Peyer's patch (tissue), 4 donors: ENCODE measurements around the gene SDHD. TPM values are rescaled to one million over a fixed set of nuclear protein-coding genes. Genes with fewer than 3 reads are reported as not detected.

Experiments used
- DNase-seq, 3 donors: peaks; one replicate each; pipeline ENCODE4 v3.0.0-alpha.2; 2017 to 2019
- H3K27ac ChIP-seq, 4 donors: fragments of 200-600 bp; sonication (generic); one replicate each; pipeline ENCODE4 v1.5.1; 2016 to 2019
- H3K27me3 ChIP-seq, 2 donors: fragments of 200-600 bp; sonication (generic); one replicate each; pipeline ENCODE4 v1.5.1; 2019
- H3K36me3 ChIP-seq, 3 donors: fragments of 200-600 bp; sonication (generic); one replicate each; pipeline ENCODE4 v1.5.1; 2016 to 2019
- H3K4me1 ChIP-seq, 4 donors: fragments of 200-600 bp; sonication (generic); one replicate each; pipeline ENCODE4 v1.5.1; 2016 to 2019
- H3K4me3 ChIP-seq, 4 donors: fragments of 200-600 bp; sonication (generic); 1 replicate in 3 of 4; 2 replicates in 1 of 4; pipeline ENCODE4 v1.5.1; 2016 to 2019; ENCODE audit warnings: mild to moderate bottlenecking in 1 of 4
- H3K9me3 ChIP-seq, 4 donors: fragments of 200-600 bp; sonication (generic); one replicate each; pipeline ENCODE4 v1.5.1; 2016 to 2019; ENCODE audit warnings: mild to moderate bottlenecking in 1 of 4
- POLR2A ChIP-seq, 2 donors: fragments of 450-650 bp; IDR thresholded peaks; one replicate each; pipeline ENCODE4 v1.5.1; 2017; ENCODE audit warnings: antibody characterized with exemption in 2 of 2, mild to moderate bottlenecking in 2 of 2, moderate library complexity in 2 of 2
- total RNA-seq, 4 donors: library from RNA; depleted of rRNA; stranded (reverse); fragments of >200 nt; gene quantifications; one replicate each; pipeline ENCODE4 v1.1.0, GENCODE V29; 2016
- TF ChIP-seq, protein P1 (sequence below), 6 experiments: fragments of 450-650 bp in 4 of 6; fragments of 200-600 bp in 2 of 6; sonication (generic) in 1 of 6; IDR thresholded peaks; one replicate each; pipeline ENCODE4 v1.5.1; 2017 to 2019; ENCODE audit warnings: antibody characterized with exemption in 6 of 6, mild to moderate bottlenecking in 3 of 6, moderate library complexity in 1 of 6

The SDHD gene
- total RNA-seq, 4 donors from 2014 or later, result 114 to 290 (median 149) TPM

DNA sequence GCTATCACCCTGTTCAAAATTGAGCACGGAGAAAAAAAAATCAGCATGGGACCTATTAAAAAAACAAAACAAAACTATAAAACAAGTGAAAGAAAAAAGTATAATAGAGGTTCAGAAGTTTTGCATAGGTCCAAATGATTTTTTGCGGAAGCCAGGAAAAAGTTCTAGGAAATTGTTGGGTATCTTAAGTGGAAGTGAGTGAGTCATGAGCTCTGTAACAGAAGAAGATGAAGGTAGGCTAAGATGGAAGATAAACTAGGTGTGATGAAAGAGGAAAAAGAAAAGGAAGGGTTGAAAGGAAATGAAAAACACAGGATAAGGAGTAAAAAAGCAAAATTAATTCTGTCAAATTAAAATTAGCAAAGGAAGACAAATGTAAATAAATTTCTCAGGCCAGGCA lies 27.8 kb downstream of the SDHD start:
- Histone ChIP-seq H3K9me3 (no peaks in the 10 kb centered on the region), H3K4me1 (no peaks in the 10 kb centered on the region), H3K4me3 (no peak overlapping the region), H3K36me3 (no peaks in the 10 kb centered on the region), H3K27me3 (no peaks in the 10 kb centered on the region), H3K27ac (no peak overlapping the region)
- TF ChIP-seq, protein P1, sequence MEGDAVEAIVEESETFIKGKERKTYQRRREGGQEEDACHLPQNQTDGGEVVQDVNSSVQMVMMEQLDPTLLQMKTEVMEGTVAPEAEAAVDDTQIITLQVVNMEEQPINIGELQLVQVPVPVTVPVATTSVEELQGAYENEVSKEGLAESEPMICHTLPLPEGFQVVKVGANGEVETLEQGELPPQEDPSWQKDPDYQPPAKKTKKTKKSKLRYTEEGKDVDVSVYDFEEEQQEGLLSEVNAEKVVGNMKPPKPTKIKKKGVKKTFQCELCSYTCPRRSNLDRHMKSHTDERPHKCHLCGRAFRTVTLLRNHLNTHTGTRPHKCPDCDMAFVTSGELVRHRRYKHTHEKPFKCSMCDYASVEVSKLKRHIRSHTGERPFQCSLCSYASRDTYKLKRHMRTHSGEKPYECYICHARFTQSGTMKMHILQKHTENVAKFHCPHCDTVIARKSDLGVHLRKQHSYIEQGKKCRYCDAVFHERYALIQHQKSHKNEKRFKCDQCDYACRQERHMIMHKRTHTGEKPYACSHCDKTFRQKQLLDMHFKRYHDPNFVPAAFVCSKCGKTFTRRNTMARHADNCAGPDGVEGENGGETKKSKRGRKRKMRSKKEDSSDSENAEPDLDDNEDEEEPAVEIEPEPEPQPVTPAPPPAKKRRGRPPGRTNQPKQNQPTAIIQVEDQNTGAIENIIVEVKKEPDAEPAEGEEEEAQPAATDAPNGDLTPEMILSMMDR (IDR thresholded peaks at IDR 0.05), result no peak
- TF ChIP-seq POLR2A (IDR thresholded peaks at IDR 0.05), result no peak
- no peak for DNase-seq

DNA sequence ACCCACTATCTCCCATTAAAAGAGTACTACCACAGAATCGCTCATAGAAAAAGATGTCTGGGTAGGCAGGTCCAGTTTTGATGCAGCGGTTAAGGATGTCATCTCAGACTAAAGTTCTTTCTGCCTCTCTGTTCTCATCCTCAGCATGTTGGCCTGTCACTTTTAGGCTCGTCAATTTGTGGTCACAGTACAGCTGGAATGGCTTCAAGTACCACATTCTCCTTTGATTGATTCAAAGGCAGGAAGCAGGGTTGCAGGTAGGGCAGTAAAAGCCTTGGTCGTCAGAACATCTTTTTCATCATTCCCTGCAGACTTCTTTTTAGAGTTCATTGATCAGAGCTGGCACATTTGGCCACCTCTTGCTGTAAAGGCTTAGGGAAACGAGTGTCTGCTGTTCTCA lies 28.7 kb downstream of the SDHD start:
- no peak overlapping the region for H3K27ac ChIP-seq
- no peak overlapping the region for H3K4me3 ChIP-seq
- H3K36me3 ChIP-seq, result no peaks in the 10 kb centered on the region
- H3K4me1 ChIP-seq, result no peaks in the 10 kb centered on the region
- H3K27me3 ChIP-seq, result no peaks in the 10 kb centered on the region
- TF ChIP-seq POLR2A (IDR thresholded peaks at IDR 0.05), result no peak
- H3K9me3 ChIP-seq, result no peaks in the 10 kb centered on the region
- no peak for DNase-seq

DNA sequence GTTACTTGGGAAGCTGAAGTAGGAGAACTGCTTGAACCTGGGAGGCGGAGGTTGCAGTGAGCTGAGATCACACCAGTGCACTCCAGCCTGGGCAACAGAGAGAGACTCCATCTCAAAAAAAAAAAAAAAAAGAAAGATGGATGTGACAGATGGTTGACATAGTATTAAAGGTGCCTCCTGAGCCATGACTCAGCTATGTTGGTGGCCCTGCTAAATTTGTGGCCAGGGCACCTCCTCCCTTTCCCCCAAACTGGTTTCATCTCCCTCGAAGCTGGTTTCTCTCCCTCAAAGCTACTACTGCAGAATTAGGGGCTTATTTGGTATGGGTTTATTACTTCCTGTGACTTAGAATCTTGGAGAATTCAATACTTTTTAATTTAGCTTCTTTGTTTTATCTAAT lies 31.5 kb downstream of the SDHD start:
- Histone ChIP-seq H3K4me3 (no peak overlapping the region), H3K9me3 (no peaks in the 10 kb centered on the region), H3K36me3 (no peaks in the 10 kb centered on the region), H3K27me3 (no peaks in the 10 kb centered on the region), H3K4me1 (no peaks in the 10 kb centered on the region), H3K27ac (no peak overlapping the region)
- no peak for DNase-seq
- TF ChIP-seq, protein P1 (IDR thresholded peaks at IDR 0.05), result no peak
- no peak for TF ChIP-seq POLR2A (IDR thresholded peaks at IDR 0.05)

DNA sequence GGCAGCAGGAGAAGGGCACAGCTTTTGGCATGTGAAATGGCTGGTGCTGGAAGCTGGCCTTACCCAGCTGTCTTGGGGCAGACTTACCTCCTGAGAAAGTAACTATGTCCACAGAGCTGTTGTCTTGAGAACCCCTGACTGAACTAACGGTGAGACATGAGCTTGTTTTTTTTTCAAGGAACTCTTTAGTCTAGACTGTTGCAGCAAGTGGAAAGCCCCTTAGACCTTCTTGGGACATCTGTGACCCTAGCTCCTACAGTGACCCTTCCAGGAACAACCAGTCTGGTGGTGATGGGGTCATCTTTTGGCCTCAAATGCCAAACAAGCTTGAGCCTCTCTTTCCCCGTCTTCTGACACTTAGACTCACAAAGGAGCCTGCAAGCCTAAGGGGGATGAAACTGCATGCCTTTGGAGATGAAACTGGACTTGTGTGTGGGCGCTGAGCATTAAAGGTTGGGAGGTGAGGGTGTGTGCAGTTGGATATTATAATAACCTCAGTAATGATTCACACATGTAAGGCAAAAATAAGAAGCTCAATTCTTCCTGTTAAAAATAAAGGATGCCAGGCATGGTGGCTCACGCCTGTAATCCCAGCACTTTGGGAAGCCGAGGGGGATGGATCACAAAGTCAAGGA lies 35.4 kb downstream of the SDHD start:
- Histone ChIP-seq H3K4me3 (no peak overlapping the region), H3K9me3 (no peaks in the 10 kb centered on the region), H3K36me3 (no peaks in the 10 kb centered on the region), H3K4me1 (no peaks in the 10 kb centered on the region), H3K27me3 (no peaks in the 10 kb centered on the region), H3K27ac (no peak overlapping the region)
- DNase-seq, result no peak
- TF ChIP-seq POLR2A (IDR thresholded peaks at IDR 0.05), result no peak
- TF ChIP-seq, protein P1 (IDR thresholded peaks at IDR 0.05), result no peak

DNA sequence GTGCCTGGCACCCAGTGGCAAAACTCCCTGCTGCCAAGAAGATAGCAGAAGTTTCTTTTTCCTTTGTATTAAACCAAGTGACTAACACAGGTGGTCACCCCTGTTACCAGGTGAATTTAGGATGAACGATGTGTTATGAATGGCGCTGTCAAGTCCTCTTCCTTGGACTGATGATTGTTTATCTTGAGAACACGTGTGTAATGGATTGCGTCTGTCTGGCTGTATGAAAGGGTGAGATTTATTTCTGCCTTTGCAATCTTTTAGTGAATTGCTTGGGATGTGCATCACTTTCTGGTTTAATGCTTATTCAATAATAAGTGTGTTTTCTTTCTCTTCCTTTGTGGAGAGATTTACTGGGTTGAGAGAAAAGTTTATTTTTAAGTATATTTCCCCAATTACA lies 36.5 kb downstream of the SDHD start:
- Histone ChIP-seq H3K4me3 (no peak overlapping the region), H3K4me1 (no peaks in the 10 kb centered on the region), H3K36me3 (no peaks in the 10 kb centered on the region), H3K27me3 (no peaks in the 10 kb centered on the region), H3K9me3 (no peaks in the 10 kb centered on the region), H3K27ac (no peak overlapping the region)
- TF ChIP-seq POLR2A (IDR thresholded peaks at IDR 0.05), result no peak
- TF ChIP-seq, protein P1 (IDR thresholded peaks at IDR 0.05), result no peak
- no peak for DNase-seq

DNA sequence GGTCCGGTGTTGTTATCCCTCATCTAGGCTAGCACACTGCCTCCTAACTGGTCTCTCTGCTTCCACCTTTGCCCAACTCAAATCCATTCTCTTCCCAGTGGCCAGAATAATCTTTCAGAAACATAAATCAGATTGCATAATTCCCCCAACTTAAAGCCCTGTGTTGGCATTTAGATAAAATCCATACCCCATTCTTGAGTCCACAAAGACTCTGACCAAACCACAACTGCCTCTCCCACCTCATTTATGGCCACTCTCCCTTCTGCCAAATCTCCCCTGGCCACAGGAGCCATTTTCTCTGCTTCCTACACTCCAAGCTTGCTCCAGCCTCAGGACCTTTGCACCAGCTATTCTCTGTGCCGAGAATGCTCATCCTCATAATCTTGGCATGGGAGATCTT lies 40.4 kb downstream of the SDHD start:
- Histone ChIP-seq H3K9me3 (no peaks in the 10 kb centered on the region), H3K4me1 (peaks cover 0 to 24% (median 1%) of the 10 kb centered on the region in 4 donors), H3K36me3 (no peaks in the 10 kb centered on the region), H3K27ac (no peak overlapping the region), H3K27me3 (no peaks in the 10 kb centered on the region), H3K4me3 (no peak overlapping the region)
- TF ChIP-seq, protein P1 (IDR thresholded peaks at IDR 0.05), result no peak
- no peak for DNase-seq
